Body of pancreas (tissue), 4 donors: Measurements from ENCODE around the gene ARHGAP18. TPM values are rescaled to one million over a fixed set of nuclear protein-coding genes. Genes with fewer than 3 reads are reported as not detected.

Source experiments
- ATAC-seq: fragments of 150-250 bp; one replicate; pipeline ENCODE4 v1.9.1; 2016
- DNase-seq, 4 donors: peaks; one replicate each; pipeline ENCODE4 v3.0.0-alpha.2; 2019
- H3K27ac ChIP-seq, 4 donors: fragments of 200-600 bp; sonication (generic); 1 replicate in 3 of 4; 2 replicates in 1 of 4; pipeline versions ENCODE4 v1.5.1 to v1.6.1; 2016 to 2019; ENCODE audit warnings: mild to moderate bottlenecking in 1 of 4, mixed read lengths in 1 of 4, moderate library complexity in 1 of 4
- H3K27me3 ChIP-seq, 2 donors: fragments of 200-600 bp; sonication (generic); one replicate each; pipeline ENCODE4 v1.6.0; 2016; ENCODE audit warnings: mild to moderate bottlenecking in 1 of 2
- H3K36me3 ChIP-seq, 2 donors: fragments of 200-600 bp; sonication (generic); replicated peaks in 1 of 2; 2 replicates each; pipeline ENCODE4 v1.5.1; 2016; ENCODE audit warnings: low read depth in 2 of 2; ENCODE audit not compliant: insufficient read depth in 1 of 2
- H3K4me1 ChIP-seq: fragments of 200-600 bp; sonication (generic); one replicate; pipeline ENCODE4 v1.6.0; 2016
- H3K4me3 ChIP-seq, 2 donors: fragments of 200-600 bp; sonication (generic); 1 replicate in 1 of 2; 2 replicates in 1 of 2; pipeline ENCODE4 v1.5.1; 2016 to 2019
- H3K9me3 ChIP-seq, 3 donors: fragments of 200-600 bp; sonication (generic); 1 replicate in 2 of 3; 2 replicates in 1 of 3; pipeline ENCODE4 v1.5.1; 2016
- CTCF ChIP-seq, 7 experiments: fragments of 450-650 bp in 4 of 7; fragments of 200-600 bp in 3 of 7; sonication (generic) in 3 of 7; IDR thresholded peaks; one replicate each; pipeline ENCODE4 v1.5.1; 2016 to 2019; ENCODE audit warnings: antibody characterized with exemption in 7 of 7
- POLR2A ChIP-seq, 3 donors: fragments of 450-650 bp; IDR thresholded peaks; one replicate each; pipeline ENCODE4 v1.6.1; 2016; ENCODE audit warnings: antibody characterized with exemption in 3 of 3, mild to moderate bottlenecking in 2 of 3
- WGBS, 2 donors: methylation state at CpG; one replicate each; pipeline ENCODE4 v1.1.5; 2017; 5-methylcytosine and 5-hydroxymethylcytosine counted together
- intact Hi-C: fragments of 100-400 bp; cut with DNase I; formaldehyde crosslinking; loops from one replicate; pipeline ENCODE4 v1.15.1; 2023
- total RNA-seq, 2 donors: library from RNA; depleted of rRNA; stranded (reverse); fragments of >200 nt; gene quantifications; one replicate each; pipeline ENCODE4 v1.1.0, GENCODE V29; 2016

The ARHGAP18 gene
- total RNA-seq, 2 donors from 2014 or later: 16.2 to 30.6 TPM

GRCh38 chr6:129605095-129605494 lies 104.9 kb downstream of the ARHGAP18 start:
- Histone ChIP-seq H3K27ac (no peak overlapping the region), H3K4me3 (no peak overlapping the region), H3K4me1 (no peaks in the 10 kb centered on the region), H3K27me3 (no peaks in the 10 kb centered on the region), H3K36me3 (peaks cover 0 to 3% of the 10 kb centered on the region in 2 donors), H3K9me3 (no peaks in the 10 kb centered on the region)
- DNase-seq (no peak), ATAC-seq (no peak)
- intact Hi-C loops: no loop called here
- WGBS, 2 donors: 26 to 34% methylated on average over 1 of the region's 1 CpG
- TF ChIP-seq POLR2A (IDR thresholded peaks at IDR 0.05) (no peak), CTCF (IDR thresholded peaks at IDR 0.05) (no peak)

- no peaks in the 10 kb centered on the region for H3K4me1 ChIP-seq
- H3K27ac ChIP-seq: no peak overlapping the region
- no peak overlapping the region for H3K4me3 ChIP-seq
- TF ChIP-seq CTCF (IDR thresholded peaks at IDR 0.05): no peak
- TF ChIP-seq POLR2A (IDR thresholded peaks at IDR 0.05): no peak
- H3K36me3 ChIP-seq: no peaks in the 10 kb centered on the region
- no peaks in the 10 kb centered on the region for H3K9me3 ChIP-seq
- DNase-seq (no peak), ATAC-seq (no peak)
- intact Hi-C loops: loop anchor here (5.0 kb wide), 1 partner anchor 123 kb away; no protein-coding TSS in a partner anchor
- WGBS, 2 donors: 90 to 96% methylated on average over 4 of the region's 4 CpGs
- H3K27me3 ChIP-seq: no peaks in the 10 kb centered on the region
Observed at GRCh38 chr6:129604321-129604720, 105.7 kb downstream of the ARHGAP18 start.

- WGBS, 2 donors: 77 to 85% methylated on average over 2 of the region's 2 CpGs
- H3K36me3 ChIP-seq: no peaks in the 10 kb centered on the region
- TF ChIP-seq CTCF (IDR thresholded peaks at IDR 0.05): no peak
- TF ChIP-seq POLR2A (IDR thresholded peaks at IDR 0.05): no peak
Observed at GRCh38 chr6:129603741-129604140, 106.2 kb downstream of the ARHGAP18 start.

GRCh38 chr6:129601323-129601722 lies 108.7 kb downstream of the ARHGAP18 start:
- WGBS, 2 donors: 87 to 95% methylated on average over 3 of the region's 3 CpGs
- Histone ChIP-seq H3K9me3 (no peaks in the 10 kb centered on the region), H3K27me3 (no peaks in the 10 kb centered on the region), H3K4me3 (no peak overlapping the region), H3K4me1 (no peaks in the 10 kb centered on the region), H3K36me3 (no peaks in the 10 kb centered on the region), H3K27ac (no peak overlapping the region)
- DNase-seq (no peak), ATAC-seq (no peak)
- intact Hi-C loops: loop anchor here (5.0 kb wide), 1 partner anchor 126 kb away; no protein-coding TSS in a partner anchor
- TF ChIP-seq POLR2A (IDR thresholded peaks at IDR 0.05) (no peak), CTCF (IDR thresholded peaks at IDR 0.05) (no peak)

More at GRCh38 chr6:129603741-129604140, 106.2 kb downstream of the ARHGAP18 start:
- ATAC-seq: no peak
- intact Hi-C loops: loop anchor here (5.0 kb wide), 1 partner anchor 124 kb away; no protein-coding TSS in a partner anchor
- DNase-seq: no peak
- Histone ChIP-seq H3K27ac (no peak overlapping the region), H3K4me3 (no peak overlapping the region), H3K27me3 (no peaks in the 10 kb centered on the region), H3K4me1 (no peaks in the 10 kb centered on the region), H3K9me3 (no peaks in the 10 kb centered on the region)

- intact Hi-C loops: no loop called here
- H3K27ac ChIP-seq: no peak overlapping the region
- no peaks in the 10 kb centered on the region for H3K27me3 ChIP-seq
- no peak for DNase-seq
- WGBS, 2 donors: 72 to 73% methylated on average over 5 of the region's 5 CpGs
- H3K4me3 ChIP-seq: no peak overlapping the region
- no peak for ATAC-seq
- no peaks in the 10 kb centered on the region for H3K9me3 ChIP-seq
- H3K36me3 ChIP-seq: no peaks in the 10 kb centered on the region
- no peaks in the 10 kb centered on the region for H3K4me1 ChIP-seq
- TF ChIP-seq POLR2A (IDR thresholded peaks at IDR 0.05) (no peak), CTCF (IDR thresholded peaks at IDR 0.05) (no peak)
Observed at GRCh38 chr6:129599467-129599866, 110.5 kb downstream of the ARHGAP18 start.
